Prostate gland (tissue), 2 donors: ENCODE data around the gene NHS. TPM values are rescaled to one million over a fixed set of nuclear protein-coding genes. Genes with fewer than 3 reads are reported as not detected.
A peak's percentile ranks its signal among the peaks of the same experiment; 100 is the strongest.

Source experiments
- DNase-seq: peaks from one replicate; pipeline ENCODE4 v3.0.0-alpha.2; 2019; ENCODE audit warnings: low spot score
- H3K27ac ChIP-seq, 2 donors: fragments of 200-600 bp; sonication (generic); 2 replicates each; pipeline ENCODE4 v1.5.1; 2017 to 2019
- H3K27me3 ChIP-seq: fragments of 200-600 bp; sonication (generic); replicated peaks from 2 replicates; pipeline ENCODE4 v1.5.1; 2019; ENCODE audit not compliant: insufficient read depth
- H3K36me3 ChIP-seq, 2 donors: fragments of 200-600 bp; sonication (generic); 1 replicate in 1 of 2; 2 replicates in 1 of 2; pipeline versions ENCODE4 v1.5.1 to v1.8.1; 2017 to 2019
- H3K4me1 ChIP-seq: fragments of 200-600 bp; sonication (generic); replicated peaks from 2 replicates; pipeline ENCODE4 v1.5.1; 2019
- H3K4me3 ChIP-seq, 2 donors: fragments of 200-600 bp; sonication (generic); 2 replicates each; pipeline ENCODE4 v1.5.1; 2017 to 2019
- H3K9me3 ChIP-seq: fragments of 200-600 bp; sonication (generic); 2 replicates; pipeline ENCODE4 v1.5.1; 2017
- CTCF ChIP-seq, 4 experiments: fragments of 200-600 bp in 2 of 4; fragments of 450-650 bp in 2 of 4; sonication (generic) in 2 of 4; IDR thresholded peaks; 1 replicate in 3 of 4; 2 replicates in 1 of 4; pipeline ENCODE4 v1.5.1; 2016 to 2019; ENCODE audit warnings: antibody characterized with exemption in 4 of 4, mild to moderate bottlenecking in 2 of 4, moderate library complexity in 2 of 4
- POLR2A ChIP-seq: fragments of 450-650 bp; IDR thresholded peaks from one replicate; pipeline ENCODE4 v1.6.1; 2016; ENCODE audit warnings: antibody characterized with exemption, mild to moderate bottlenecking
- POLR2AphosphoS5 ChIP-seq: sonication (generic); formaldehyde crosslinking; IDR thresholded peaks from one replicate; pipeline ENCODE4 v1.6.1; 2017; ENCODE audit warnings: antibody characterized with exemption
- WGBS: methylation state at CpG from one replicate; pipeline ENCODE4 v1.1.5; 2018; 5-methylcytosine and 5-hydroxymethylcytosine counted together
- intact Hi-C: fragments of 100-400 bp; cut with DNase I; formaldehyde crosslinking; loops from one replicate; pipeline ENCODE4 v1.14.2; 2022
- total RNA-seq, 2 donors: library from RNA; depleted of rRNA; stranded (reverse); fragments of >200 nt; gene quantifications; one replicate each; pipeline ENCODE4 v1.1.0, GENCODE V29; 2016

The NHS gene
- total RNA-seq, 2 donors from 2014 or later, result 4.8 to 17.7 TPM

DNA sequence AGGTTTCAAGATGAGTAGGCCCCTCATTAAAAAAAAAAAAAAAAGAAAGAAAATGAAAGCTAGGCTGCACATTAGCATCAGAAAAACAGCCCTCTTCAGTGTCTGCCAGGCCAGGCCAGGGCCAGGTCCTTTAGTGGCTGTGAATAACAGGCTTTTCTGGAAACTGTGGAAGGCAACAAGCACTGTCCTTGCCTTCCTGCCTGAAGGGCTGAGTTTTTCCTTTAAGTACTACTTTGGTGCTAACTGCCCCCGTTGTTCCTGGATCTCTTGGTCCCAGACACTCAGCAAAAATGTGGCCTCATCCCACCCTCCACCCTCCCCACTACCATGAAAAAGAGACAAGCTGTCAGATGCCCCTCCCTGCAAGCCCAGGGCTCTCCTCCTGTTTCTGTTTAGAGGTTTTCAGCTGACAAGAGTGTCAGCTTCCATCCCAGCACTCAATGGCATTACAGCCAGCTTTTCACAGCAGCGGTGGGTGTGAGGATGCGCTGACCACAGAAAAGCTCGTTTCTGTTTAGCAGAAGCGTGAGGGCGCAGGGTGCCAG lies 174.2 kb downstream of the NHS start:
- TF ChIP-seq POLR2A (no peak), CTCF (IDR thresholded peaks at IDR 0.05) (no peak), POLR2AphosphoS5 (no peak)
- no peak for DNase-seq
- intact Hi-C loops, result no loop called here

GRCh38 chrX:17550011-17550410 lies 175.0 kb downstream of the NHS start:
- no peaks in the 10 kb centered on the region for H3K27me3 ChIP-seq
- no peaks in the 10 kb centered on the region for H3K4me1 ChIP-seq
- intact Hi-C loops, result no loop called here
- no peak overlapping the region for H3K4me3 ChIP-seq
- no peak for TF ChIP-seq POLR2AphosphoS5
- TF ChIP-seq POLR2A, result no peak
- TF ChIP-seq CTCF (IDR thresholded peaks at IDR 0.05), result no peak
- DNase-seq, result no peak
- no peak overlapping the region for H3K27ac ChIP-seq
- 45% methylated on average over 4 of the region's 5 CpGs for WGBS
- no peaks in the 10 kb centered on the region for H3K36me3 ChIP-seq
- no peaks in the 10 kb centered on the region for H3K9me3 ChIP-seq

More for the DNA sequence above, 174.2 kb downstream of the NHS start:
- H3K9me3 ChIP-seq, result no peaks in the 10 kb centered on the region
- no peaks in the 10 kb centered on the region for H3K36me3 ChIP-seq
- no peak overlapping the region for H3K4me3 ChIP-seq
- 62% methylated on average over 6 of the region's 6 CpGs for WGBS
- no peak overlapping the region for H3K27ac ChIP-seq
- no peaks in the 10 kb centered on the region for H3K4me1 ChIP-seq
- H3K27me3 ChIP-seq, result no peaks in the 10 kb centered on the region

GRCh38 chrX:17552044-17552650 lies 177.1 kb downstream of the NHS start:
- no peak for DNase-seq
- no peak for TF ChIP-seq CTCF (IDR thresholded peaks at IDR 0.05)
- intact Hi-C loops, result no loop called here
- H3K4me1 ChIP-seq, result no peaks in the 10 kb centered on the region
- no peak overlapping the region for H3K27ac ChIP-seq
- WGBS, result 95% methylated on average over 5 of the region's 5 CpGs
- H3K27me3 ChIP-seq, result no peaks in the 10 kb centered on the region
- H3K4me3 ChIP-seq, result no peak overlapping the region
- no peaks in the 10 kb centered on the region for H3K36me3 ChIP-seq
- H3K9me3 ChIP-seq, result no peaks in the 10 kb centered on the region

DNA sequence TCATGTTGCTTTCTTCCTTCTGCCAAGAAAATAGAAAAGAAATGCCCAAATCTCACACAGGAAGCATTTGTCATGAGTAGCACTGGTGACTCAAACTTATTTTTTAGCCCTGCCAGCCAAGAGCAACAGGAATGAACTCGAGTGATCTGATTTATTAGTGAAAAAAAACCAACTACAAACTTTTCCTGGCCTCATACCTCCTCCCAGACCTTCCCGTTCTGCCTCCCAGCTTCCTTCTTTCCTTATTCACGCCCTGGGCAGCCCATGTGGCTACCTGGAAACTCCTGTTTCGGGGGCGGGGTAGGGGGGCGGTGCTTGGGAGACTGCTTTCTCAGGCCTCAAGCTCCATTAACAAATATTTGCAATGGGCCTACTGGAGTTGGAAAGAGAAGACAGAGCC lies 178.5 kb downstream of the NHS start:
- no peak for TF ChIP-seq POLR2A
- TF ChIP-seq POLR2AphosphoS5, result no peak
- no peak for TF ChIP-seq CTCF (IDR thresholded peaks at IDR 0.05)
- 45% methylated on average over 6 of the region's 6 CpGs for WGBS
- Histone ChIP-seq H3K4me3 (no peak overlapping the region), H3K27ac (no peak overlapping the region), H3K9me3 (no peaks in the 10 kb centered on the region), H3K4me1 (no peaks in the 10 kb centered on the region), H3K36me3 (no peaks in the 10 kb centered on the region), H3K27me3 (no peaks in the 10 kb centered on the region)
- DNase-seq, result peak; percentile 13
- intact Hi-C loops, result no loop called here

GRCh38 chrX:17553961-17554482 lies 179.0 kb downstream of the NHS start:
- 79% methylated on average over 5 of the region's 6 CpGs for WGBS
- Histone ChIP-seq H3K27ac (no peak overlapping the region), H3K27me3 (no peaks in the 10 kb centered on the region), H3K9me3 (no peaks in the 10 kb centered on the region), H3K4me3 (no peak overlapping the region), H3K4me1 (no peaks in the 10 kb centered on the region), H3K36me3 (no peaks in the 10 kb centered on the region)
- intact Hi-C loops, result no loop called here
- TF ChIP-seq POLR2AphosphoS5 (no peak), POLR2A (no peak), CTCF (IDR thresholded peaks at IDR 0.05) (no peak)
- no peak for DNase-seq
